D341Med (cell line): ENCODE results near the gene ZPBP2.
A peak's percentile ranks its signal among the peaks of the same experiment; 100 is the strongest.

Experiments used
- DNase-seq: peaks from one replicate; pipeline ENCODE4 v3.0.0; 2012; ENCODE audit warnings: low spot score

Gene ZPBP2

DNA sequence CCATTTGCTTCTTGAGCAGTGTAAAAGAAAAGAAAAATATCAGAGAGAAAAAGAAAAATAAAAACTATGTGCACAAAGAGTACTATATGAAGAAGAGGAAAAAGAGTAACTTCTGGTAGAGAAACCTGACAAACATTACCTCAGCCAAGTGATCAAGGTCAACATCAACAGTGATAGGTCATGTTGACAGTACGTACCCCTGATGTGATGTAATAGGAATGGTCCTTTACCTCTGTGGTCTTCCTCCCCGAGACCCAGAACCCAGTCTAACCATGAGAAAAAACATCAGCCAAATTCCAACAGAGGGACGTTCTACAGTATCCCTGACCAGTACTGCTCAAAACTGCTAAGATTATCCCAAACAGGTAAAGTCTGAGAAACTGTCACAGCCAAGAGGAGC is 46.0 kb downstream of the ZPBP2 start:
- DNase-seq = no peak

GRCh38 chr17:39915559-39915958 is 47.6 kb downstream of the ZPBP2 start:
- DNase-seq = no peak

- no peak for DNase-seq
Measured at GRCh38 chr17:39916918-39917317, 48.9 kb downstream of the ZPBP2 start.

GRCh38 chr17:39919087-39919683 is 51.2 kb downstream of the ZPBP2 start:
- DNase-seq = no peak

DNA sequence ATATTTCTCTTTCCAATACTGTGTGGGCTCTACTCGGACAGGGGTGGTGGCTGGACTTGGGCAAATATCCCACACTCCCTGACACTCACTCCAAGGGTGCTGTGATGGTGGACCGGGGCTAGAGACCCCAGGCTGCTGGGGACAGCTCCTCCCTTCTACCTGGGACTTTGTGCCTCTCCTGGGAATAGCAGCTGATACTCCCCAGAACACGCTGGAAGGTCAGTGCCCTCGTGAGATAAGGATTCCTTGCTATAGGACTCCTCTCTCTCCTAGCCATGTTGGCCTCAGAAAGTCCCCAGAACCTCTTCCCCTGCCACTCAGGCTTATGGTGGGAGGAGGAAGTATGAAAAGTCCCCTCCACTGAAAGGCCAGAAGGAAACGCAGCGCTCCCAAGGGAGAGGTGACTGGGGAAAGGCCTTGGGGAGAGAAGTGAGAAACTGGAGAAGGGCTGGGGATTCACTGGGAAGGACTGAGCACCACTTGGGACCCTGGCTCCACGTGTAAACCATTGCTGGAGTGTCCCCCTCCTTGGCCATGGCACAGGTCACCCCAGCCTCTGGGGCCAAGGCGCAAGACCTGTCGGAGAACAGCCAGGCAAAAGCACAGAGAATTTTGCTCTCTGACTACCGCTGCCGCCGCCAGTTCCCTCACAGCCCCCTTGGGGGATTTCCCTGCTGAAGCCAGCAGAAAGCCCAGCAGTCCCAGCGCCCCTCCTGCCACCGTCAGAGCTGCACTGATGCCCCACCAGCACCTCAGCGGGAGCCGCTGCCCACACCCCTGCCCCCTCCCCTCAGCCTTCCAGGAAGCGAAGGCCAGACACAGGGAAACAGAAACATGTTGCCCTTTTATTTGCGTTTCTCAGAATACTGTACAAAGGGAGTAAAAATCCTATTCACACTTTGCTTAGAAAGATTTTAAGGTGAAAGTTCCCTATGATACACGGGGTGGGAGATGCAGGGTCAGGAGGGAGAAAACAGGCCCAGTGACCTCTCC is 52.5 kb downstream of the ZPBP2 start:
- DNase-seq = peak; percentile 70

DNA sequence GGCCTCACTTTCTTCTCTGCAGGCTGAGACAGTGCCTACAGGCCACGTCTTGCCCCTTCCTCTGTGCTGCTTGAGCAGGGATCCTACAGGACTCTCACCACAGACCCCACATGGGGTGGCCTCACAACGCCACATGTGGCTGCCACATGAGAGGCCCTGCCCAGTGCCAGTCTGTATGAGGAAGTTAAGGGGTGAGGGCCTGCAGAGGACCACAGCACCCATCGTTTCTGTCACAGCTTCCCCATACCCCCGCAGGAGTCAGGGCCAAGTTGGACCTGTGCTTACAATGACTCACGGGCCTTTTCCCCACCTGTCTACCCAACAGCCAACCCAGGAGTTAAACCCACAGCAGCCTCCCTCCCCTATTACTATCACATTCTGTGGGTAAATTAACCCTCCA is 53.3 kb downstream of the ZPBP2 start:
- DNase-seq = peak; percentile 24

- no peak for DNase-seq
Measured at GRCh38 chr17:39922006-39922405, 54.0 kb downstream of the ZPBP2 start.

DNA sequence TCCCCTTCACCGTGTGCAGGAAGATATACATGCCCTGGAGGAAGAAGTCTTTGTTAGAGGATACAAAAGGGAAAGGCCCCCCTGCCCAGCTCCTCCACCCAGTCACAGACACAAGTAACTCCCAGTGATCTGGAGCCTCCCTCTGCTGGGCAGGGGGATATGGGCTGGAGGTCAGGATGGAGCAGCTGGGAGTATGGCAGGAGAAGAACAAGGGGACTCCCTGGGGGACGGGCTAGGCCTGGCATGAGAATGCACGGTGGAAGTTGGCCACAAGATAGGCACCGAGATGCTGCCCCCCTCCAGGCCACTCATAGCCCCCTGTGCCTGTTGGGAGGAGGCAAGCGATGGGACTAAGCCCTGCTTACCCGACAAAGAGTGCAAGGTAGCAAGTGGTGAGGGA is 55.2 kb downstream of the ZPBP2 start:
- DNase-seq = no peak

DNA sequence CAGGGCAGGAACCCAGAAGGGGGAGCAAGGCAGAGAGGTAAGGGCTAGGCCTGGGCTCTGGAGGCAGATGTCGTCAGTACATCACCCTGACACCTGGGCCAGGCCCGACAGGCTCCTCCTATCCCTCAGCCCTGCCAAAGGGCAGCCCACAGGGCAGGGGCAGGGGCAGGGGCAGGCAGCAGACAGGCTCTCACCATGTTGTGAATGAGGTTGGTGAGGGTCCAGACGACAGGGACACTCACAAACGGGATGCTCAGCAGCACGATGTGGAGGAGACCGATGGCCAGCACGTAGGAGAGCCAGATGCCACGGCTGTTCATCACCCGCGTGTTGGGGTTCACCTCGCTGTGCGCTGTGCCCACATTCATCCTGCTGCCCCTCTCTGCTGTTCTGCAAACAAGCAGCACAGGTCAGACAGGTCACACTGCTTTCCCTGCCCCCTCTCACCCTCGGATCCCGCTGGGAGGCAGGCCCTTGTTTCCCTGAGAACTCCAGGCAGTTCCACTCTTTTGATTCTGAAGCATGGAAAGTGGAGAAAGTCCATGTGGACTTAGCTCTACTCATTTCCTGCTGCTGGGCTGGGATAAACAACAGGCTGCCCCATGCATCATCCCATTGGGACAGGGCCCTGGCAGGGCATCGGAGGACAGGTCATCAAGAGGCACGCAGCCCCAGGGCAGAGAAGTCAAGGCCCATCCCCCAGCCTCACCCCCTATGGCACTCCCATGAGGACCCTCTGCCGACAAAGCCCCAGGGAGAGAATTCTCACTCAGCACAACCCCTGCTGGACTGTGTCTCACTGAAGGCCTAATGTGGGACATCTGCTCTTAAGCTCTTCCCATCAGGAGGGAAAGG is 56.1 kb downstream of the ZPBP2 start:
- no peak for DNase-seq

DNA sequence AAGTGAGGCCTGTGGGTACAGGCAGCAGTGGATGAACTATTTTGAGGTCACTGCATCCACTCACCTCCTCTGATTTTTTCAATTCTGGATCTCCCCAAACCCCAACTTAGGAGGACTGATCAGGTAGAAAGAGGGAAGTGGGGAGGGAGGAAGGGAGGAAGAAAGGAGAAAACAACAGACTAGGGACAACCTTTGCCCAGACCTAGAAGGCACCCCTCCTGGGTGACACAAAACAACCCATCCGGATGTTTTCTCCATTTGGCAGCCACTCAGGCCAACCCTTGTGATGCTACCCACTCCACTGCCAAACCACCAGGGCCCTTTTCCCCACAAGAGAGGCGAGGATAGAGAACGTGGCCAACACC is 56.7 kb downstream of the ZPBP2 start:
- no peak for DNase-seq

DNA sequence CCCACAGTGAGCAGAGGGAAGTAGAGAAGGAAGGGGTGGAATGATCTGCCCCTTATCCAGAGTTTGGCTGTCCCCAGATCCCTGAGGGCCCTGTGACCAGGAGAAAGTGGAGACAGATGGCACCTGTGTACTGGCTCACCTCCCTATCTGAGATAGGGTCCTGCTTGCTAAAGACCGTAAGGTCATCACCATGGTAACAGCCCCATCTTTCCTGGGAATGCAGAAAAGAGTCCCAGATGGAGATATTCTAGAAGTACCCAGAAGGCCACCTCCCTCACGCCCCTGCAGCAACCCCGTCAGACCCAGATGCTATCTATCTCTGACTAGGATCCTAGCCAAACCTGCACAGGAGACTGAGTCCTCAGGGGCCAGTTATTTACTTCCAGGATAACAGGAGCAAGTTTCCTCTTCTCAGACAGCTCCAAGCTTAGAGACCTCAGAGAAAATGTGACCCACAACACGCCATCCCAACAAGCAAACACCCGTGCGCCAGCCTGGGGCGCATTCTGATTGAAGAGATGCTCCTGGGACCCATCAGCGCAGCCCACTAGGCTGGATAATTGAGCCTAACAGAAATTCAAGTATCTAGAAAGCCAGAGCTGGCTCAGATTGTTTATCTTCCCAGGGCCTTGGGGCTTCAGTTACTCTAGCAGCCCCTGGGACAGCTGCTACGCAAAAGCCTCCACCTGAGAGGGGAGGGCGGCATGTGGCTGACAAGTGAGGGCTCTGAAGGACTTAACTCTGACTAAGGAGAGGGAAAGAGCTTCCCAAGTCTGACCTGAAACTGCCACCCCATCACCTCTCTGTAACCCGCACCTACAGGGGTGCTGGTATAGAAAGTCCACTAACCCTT is 57.5 kb downstream of the ZPBP2 start:
- DNase-seq = no peak

GRCh38 chr17:39926135-39926587 is 58.2 kb downstream of the ZPBP2 start:
- no peak for DNase-seq

DNA sequence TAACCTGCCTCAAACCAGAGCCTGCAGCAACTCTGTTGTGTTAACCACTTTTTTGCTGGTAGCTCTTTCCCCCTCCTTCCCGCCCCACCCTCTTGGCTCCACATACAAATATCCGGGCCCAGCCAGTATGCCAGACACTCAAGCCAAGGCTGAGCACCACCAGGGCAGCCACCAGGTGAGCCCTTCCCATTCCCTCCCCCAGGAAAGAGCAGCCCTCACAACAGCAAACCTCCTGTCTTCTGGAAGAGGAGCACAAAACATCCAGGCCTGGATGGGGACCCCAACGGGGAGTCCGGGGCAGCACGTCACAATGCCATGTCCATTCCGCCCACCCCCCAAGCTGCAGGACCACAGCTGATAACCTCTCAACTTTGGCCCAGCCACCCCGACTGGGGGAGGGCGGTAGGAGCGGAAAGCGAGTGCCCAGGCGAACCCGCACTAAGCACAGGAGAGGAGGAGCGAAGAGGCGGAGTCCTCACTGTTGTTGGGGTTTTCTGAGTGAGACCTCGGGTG is 58.6 kb downstream of the ZPBP2 start:
- peak; percentile 71 for DNase-seq
